Liver (tissue), 9 donors: ENCODE results near the gene CYBB. TPM values are rescaled to one million over a fixed set of nuclear protein-coding genes. Genes with fewer than 3 reads are reported as not detected.

Source experiments
- DNase-seq: peaks from one replicate; pipeline ENCODE4 v3.0.0-alpha.2; 2017; ENCODE audit warnings: low spot score
- H3K27ac ChIP-seq, 2 donors: one replicate each; pipeline ENCODE4 v1.7.0; 2013; ENCODE audit warnings: inconsistent platforms in 2 of 2, low read length in 2 of 2, control low read depth in 1 of 2, low read depth in 1 of 2, mild to moderate bottlenecking in 1 of 2
- H3K27me3 ChIP-seq, 4 donors: one replicate each; pipeline versions ENCODE4 v1.6.1 to v1.7.0; 2013; ENCODE audit warnings: low read length in 3 of 4, inconsistent platforms in 1 of 4, mild to moderate bottlenecking in 1 of 4, moderate library complexity in 1 of 4; ENCODE audit not compliant: control insufficient read depth in 4 of 4, insufficient read depth in 4 of 4
- H3K36me3 ChIP-seq, 4 donors: one replicate each; pipeline versions ENCODE4 v1.6.1 to v1.7.0; 2013; ENCODE audit warnings: low read length in 3 of 4, mild to moderate bottlenecking in 3 of 4, low read depth in 1 of 4, moderate library complexity in 1 of 4; ENCODE audit not compliant: control insufficient read depth in 4 of 4, insufficient read depth in 3 of 4
- H3K4me1 ChIP-seq, 4 donors: one replicate each; pipeline versions ENCODE4 v1.6.1 to v1.7.0; 2013; ENCODE audit warnings: low read length in 3 of 4, mild to moderate bottlenecking in 3 of 4, moderate library complexity in 1 of 4; ENCODE audit not compliant: control insufficient read depth in 4 of 4, insufficient read depth in 4 of 4
- H3K4me3 ChIP-seq, 3 donors: one replicate each; pipeline versions ENCODE4 v1.6.1 to v1.7.0; 2013; ENCODE audit warnings: low read length in 3 of 3, control low read depth in 1 of 3, low read depth in 1 of 3, mild to moderate bottlenecking in 1 of 3
- H3K9ac ChIP-seq, 2 donors: one replicate each; pipeline ENCODE4 v1.7.0; 2013; ENCODE audit warnings: low read length in 2 of 2, mild to moderate bottlenecking in 2 of 2, moderate library complexity in 2 of 2, control low read depth in 1 of 2, low read depth in 1 of 2
- H3K9me3 ChIP-seq, 4 donors: one replicate each; pipeline versions ENCODE4 v1.6.1 to v1.7.0; 2013; ENCODE audit warnings: low read length in 3 of 4; ENCODE audit not compliant: control insufficient read depth in 4 of 4
- EGR1 ChIP-seq, 2 donors: IDR thresholded peaks; 2 replicates each; pipeline ENCODE4 v1.6.1; 2016 to 2018; ENCODE audit warnings: antibody characterized with exemption in 2 of 2, low read depth in 2 of 2
- FOXA2 ChIP-seq: IDR thresholded peaks from 2 replicates; pipeline ENCODE4 v1.6.1; 2016; ENCODE audit warnings: antibody characterized with exemption
- GABPA ChIP-seq, 2 donors: IDR thresholded peaks in 1 of 2; conservative IDR thresholded peaks in 1 of 2; 2 replicates each; pipeline ENCODE4 v1.6.1; 2016; ENCODE audit warnings: antibody characterized with exemption in 2 of 2, mild to moderate bottlenecking in 1 of 2, moderate library complexity in 1 of 2
- HNF4A ChIP-seq, 2 donors: conservative IDR thresholded peaks; 2 replicates each; pipeline ENCODE4 v1.6.1; 2016; ENCODE audit warnings: antibody characterized with exemption in 2 of 2, mild to moderate bottlenecking in 2 of 2
- HNF4G ChIP-seq: IDR thresholded peaks from 2 replicates; pipeline ENCODE4 v1.6.1; 2016; ENCODE audit warnings: antibody characterized with exemption
- JUND ChIP-seq, 2 donors: IDR thresholded peaks; 2 replicates each; pipeline ENCODE4 v1.6.1; 2016; ENCODE audit warnings: antibody characterized with exemption in 2 of 2
- RAD21 ChIP-seq, 2 donors: IDR thresholded peaks; 2 replicates each; pipeline ENCODE4 v1.6.1; 2016; ENCODE audit warnings: antibody characterized with exemption in 2 of 2, mild to moderate bottlenecking in 2 of 2
- RXRA ChIP-seq, 2 donors: IDR thresholded peaks; 2 replicates each; pipeline ENCODE4 v1.6.1; 2017 to 2018; ENCODE audit warnings: antibody characterized with exemption in 2 of 2, mild to moderate bottlenecking in 1 of 2
- SP1 ChIP-seq: IDR thresholded peaks from 2 replicates; pipeline ENCODE4 v1.6.1; 2018; ENCODE audit warnings: antibody characterized with exemption, mild to moderate bottlenecking
- TAF1 ChIP-seq: conservative IDR thresholded peaks from 2 replicates; pipeline ENCODE4 v1.6.1; 2016; ENCODE audit warnings: antibody characterized with exemption, mild to moderate bottlenecking
- WGBS: extraction: QIAGEN DNeasy Blood & Tissue Kit; methylation state at CpG from one replicate; pipeline ENCODE4 v1.1.7; 2013; 5-methylcytosine and 5-hydroxymethylcytosine counted together
- polyA plus RNA-seq, 2 donors: library from polyadenylated mRNA; stranded (reverse) in 1 of 2; unstranded in 1 of 2; fragments of 200-250 nt in 1 of 2; fragments of >200 nt in 1 of 2; fragmentation: Nextera tagmentation in 1 of 2; extraction: Ambion mirVana in 1 of 2; gene quantifications; one replicate each; pipeline versions ENCODE4 v1.2.1 to v1.2.3, GENCODE V29; 2013 to 2015
- total RNA-seq, 2 donors: library from RNA; depleted of rRNA; stranded (reverse); fragments of >200 nt; gene quantifications; one replicate each; pipeline ENCODE4 v1.2.3, GENCODE V29; 2014
- TF ChIP-seq, protein P1 (sequence below): IDR thresholded peaks from 2 replicates; pipeline ENCODE4 v1.6.1; 2016; ENCODE audit warnings: antibody characterized with exemption
- TF ChIP-seq, protein P2 (sequence below): IDR thresholded peaks from 2 replicates; pipeline ENCODE4 v1.6.1; 2016; ENCODE audit warnings: antibody characterized with exemption, mild to moderate bottlenecking
- TF ChIP-seq, protein P3 (sequence below): IDR thresholded peaks from 2 replicates; pipeline ENCODE4 v1.6.1; 2016; ENCODE audit warnings: antibody characterized with exemption
- donor health status: healthy.
- donor health status: healthy.
- donor health status: healthy.
- donor health status: healthy.
- donor health status: healthy.

The CYBB gene
- total and polyA plus RNA-seq, 4 donors = 2.8 to 65.7 (median 14.5) TPM

DNA sequence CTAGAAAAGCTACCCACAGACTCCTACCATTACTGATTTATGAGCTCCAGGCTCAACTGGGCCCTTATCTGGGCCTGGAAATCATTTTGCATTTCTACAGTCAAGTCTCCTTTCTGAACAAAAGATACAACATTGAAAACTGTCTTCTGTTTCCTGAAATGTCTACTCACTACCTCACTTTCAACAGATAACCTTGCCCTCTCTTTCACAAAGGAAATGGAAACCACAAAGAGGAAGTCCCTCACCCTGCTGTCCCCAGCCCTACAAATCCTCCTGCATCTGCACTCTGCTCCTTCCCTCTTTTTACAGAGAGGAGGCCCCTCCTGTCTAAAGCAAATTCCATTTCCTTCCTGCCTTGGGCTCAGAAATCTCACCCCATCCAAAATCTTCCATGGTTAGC, 24.8 kb upstream of the CYBB start:
- Histone ChIP-seq H3K4me3 (no peak overlapping the region), H3K36me3 (no peaks in the 10 kb centered on the region), H3K27me3 (no peaks in the 10 kb centered on the region), H3K9me3 (no peaks in the 10 kb centered on the region), H3K27ac (peak overlapping the region in 1 of 2 donors; percentile 18), H3K4me1 (no peaks in the 10 kb centered on the region), H3K9ac (no peak overlapping the region)
- no peak for DNase-seq
- no peak for TF ChIP-seq FOXA2
- peak in 1 of 2 donors; percentile 34 for TF ChIP-seq EGR1 (IDR thresholded peaks at IDR 0.05; ENCODE audit: low read depth in 2 of 2)

DNA sequence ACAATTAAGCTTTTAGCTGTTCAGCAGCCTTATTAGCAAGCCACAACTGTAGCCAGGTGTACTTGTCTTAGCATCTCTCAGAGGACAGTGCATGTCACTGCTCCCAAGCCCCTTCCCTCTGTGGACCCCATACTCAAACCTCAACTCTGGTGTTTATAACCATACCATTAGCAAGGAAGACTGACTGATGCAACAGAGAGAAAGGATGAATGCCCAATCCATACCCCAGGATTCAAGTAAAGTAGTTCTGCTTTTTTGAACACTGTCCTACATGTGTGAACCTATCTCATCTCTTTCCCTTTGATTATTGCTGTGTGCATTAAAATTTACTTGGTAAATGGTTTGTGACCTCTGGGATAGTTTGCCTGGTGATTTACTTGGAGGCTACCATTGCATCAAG, 22.8 kb upstream of the CYBB start:
- Histone ChIP-seq H3K36me3 (no peaks in the 10 kb centered on the region), H3K4me3 (no peak overlapping the region), H3K9ac (no peak overlapping the region), H3K27ac (no peak overlapping the region), H3K9me3 (no peaks in the 10 kb centered on the region), H3K4me1 (no peaks in the 10 kb centered on the region), H3K27me3 (no peaks in the 10 kb centered on the region)
- TF ChIP-seq, protein P1, sequence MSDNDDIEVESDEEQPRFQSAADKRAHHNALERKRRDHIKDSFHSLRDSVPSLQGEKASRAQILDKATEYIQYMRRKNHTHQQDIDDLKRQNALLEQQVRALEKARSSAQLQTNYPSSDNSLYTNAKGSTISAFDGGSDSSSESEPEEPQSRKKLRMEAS = no peak
- no peak for TF ChIP-seq HNF4G
- TF ChIP-seq FOXA2 = no peak
- no peak for TF ChIP-seq EGR1 (IDR thresholded peaks at IDR 0.05; ENCODE audit: low read depth in 2 of 2)
- TF ChIP-seq GABPA (IDR thresholded peaks at IDR 0.05 in 1 of 2, conservative IDR thresholded peaks at IDR 0.05 in 1 of 2) = no peak
- no peak for TF ChIP-seq TAF1
- TF ChIP-seq HNF4A (conservative IDR thresholded peaks at IDR 0.05) = no peak
- TF ChIP-seq SP1 = no peak
- TF ChIP-seq, protein P2, sequence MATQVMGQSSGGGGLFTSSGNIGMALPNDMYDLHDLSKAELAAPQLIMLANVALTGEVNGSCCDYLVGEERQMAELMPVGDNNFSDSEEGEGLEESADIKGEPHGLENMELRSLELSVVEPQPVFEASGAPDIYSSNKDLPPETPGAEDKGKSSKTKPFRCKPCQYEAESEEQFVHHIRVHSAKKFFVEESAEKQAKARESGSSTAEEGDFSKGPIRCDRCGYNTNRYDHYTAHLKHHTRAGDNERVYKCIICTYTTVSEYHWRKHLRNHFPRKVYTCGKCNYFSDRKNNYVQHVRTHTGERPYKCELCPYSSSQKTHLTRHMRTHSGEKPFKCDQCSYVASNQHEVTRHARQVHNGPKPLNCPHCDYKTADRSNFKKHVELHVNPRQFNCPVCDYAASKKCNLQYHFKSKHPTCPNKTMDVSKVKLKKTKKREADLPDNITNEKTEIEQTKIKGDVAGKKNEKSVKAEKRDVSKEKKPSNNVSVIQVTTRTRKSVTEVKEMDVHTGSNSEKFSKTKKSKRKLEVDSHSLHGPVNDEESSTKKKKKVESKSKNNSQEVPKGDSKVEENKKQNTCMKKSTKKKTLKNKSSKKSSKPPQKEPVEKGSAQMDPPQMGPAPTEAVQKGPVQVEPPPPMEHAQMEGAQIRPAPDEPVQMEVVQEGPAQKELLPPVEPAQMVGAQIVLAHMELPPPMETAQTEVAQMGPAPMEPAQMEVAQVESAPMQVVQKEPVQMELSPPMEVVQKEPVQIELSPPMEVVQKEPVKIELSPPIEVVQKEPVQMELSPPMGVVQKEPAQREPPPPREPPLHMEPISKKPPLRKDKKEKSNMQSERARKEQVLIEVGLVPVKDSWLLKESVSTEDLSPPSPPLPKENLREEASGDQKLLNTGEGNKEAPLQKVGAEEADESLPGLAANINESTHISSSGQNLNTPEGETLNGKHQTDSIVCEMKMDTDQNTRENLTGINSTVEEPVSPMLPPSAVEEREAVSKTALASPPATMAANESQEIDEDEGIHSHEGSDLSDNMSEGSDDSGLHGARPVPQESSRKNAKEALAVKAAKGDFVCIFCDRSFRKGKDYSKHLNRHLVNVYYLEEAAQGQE = no peak
- TF ChIP-seq, protein P3, sequence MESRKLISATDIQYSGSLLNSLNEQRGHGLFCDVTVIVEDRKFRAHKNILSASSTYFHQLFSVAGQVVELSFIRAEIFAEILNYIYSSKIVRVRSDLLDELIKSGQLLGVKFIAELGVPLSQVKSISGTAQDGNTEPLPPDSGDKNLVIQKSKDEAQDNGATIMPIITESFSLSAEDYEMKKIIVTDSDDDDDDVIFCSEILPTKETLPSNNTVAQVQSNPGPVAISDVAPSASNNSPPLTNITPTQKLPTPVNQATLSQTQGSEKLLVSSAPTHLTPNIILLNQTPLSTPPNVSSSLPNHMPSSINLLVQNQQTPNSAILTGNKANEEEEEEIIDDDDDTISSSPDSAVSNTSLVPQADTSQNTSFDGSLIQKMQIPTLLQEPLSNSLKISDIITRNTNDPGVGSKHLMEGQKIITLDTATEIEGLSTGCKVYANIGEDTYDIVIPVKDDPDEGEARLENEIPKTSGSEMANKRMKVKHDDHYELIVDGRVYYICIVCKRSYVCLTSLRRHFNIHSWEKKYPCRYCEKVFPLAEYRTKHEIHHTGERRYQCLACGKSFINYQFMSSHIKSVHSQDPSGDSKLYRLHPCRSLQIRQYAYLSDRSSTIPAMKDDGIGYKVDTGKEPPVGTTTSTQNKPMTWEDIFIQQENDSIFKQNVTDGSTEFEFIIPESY = no peak
- no peak for TF ChIP-seq RAD21 (IDR thresholded peaks at IDR 0.05)
- no peak for TF ChIP-seq JUND (IDR thresholded peaks at IDR 0.05)
- TF ChIP-seq RXRA (IDR thresholded peaks at IDR 0.05) = no peak
- no peak for DNase-seq

DNA sequence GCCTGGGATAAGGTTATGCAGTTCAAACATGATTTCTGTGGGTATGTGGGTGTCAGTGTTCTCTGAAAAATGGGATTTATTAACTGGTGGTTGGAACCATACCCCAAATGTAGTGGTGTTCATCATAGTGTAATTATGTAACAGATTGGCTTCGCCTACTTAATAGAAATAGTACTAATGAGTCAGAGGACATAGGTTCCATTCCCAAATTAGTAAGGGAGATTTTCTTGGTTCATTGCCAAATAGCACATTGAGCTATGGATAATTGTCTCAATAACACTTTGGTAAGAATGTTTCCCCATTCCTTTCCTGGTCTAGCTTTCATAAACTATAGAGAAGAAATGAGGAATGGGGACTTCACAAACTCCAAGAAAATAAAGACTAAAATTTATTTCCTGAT, 20.5 kb upstream of the CYBB start:
- Histone ChIP-seq H3K36me3 (no peaks in the 10 kb centered on the region), H3K4me3 (no peak overlapping the region), H3K9ac (no peak overlapping the region), H3K4me1 (no peaks in the 10 kb centered on the region), H3K27me3 (no peaks in the 10 kb centered on the region), H3K27ac (no peak overlapping the region), H3K9me3 (no peaks in the 10 kb centered on the region)
- DNase-seq = no peak
- WGBS = 98% methylated on average over 1 of the region's 1 CpG
- no peak for TF ChIP-seq SP1
